K562 (cell line): ENCODE measurements around the gene LBR. TPM values are rescaled to one million over a fixed set of nuclear protein-coding genes. Genes with fewer than 3 reads are reported as not detected.

Source experiments
- ARHGAP35 ChIP-seq: fragments of 450-650 bp; IDR thresholded peaks from 2 replicates; pipeline ENCODE4 v1.6.1; 2018; ENCODE audit not compliant: partially characterized antibody
- CEBPG ChIP-seq, 3 experiments: fragments of 200-800 bp in 1 of 3; sonication (Bioruptor generic) in 1 of 3; sonication (generic) in 1 of 3; formaldehyde crosslinking in 1 of 3; IDR thresholded peaks in 2 of 3; conservative IDR thresholded peaks in 1 of 3; 2 replicates each; pipeline versions ENCODE4 v1.6.1 to v1.8.0; 2016 to 2022; ENCODE audit warnings: missing compliant biosample characterization in 2 of 3, missing genetic modification characterization in 2 of 3, mild to moderate bottlenecking in 1 of 3, missing genetic modification reagents in 1 of 3
- DEAF1 ChIP-seq: fragments of 450-650 bp; formaldehyde crosslinking; IDR thresholded peaks from 2 replicates; pipeline ENCODE4 v1.4.0; 2020; ENCODE audit warnings: mild to moderate bottlenecking, moderate library complexity
- EHMT2 ChIP-seq: fragments of 450-650 bp; IDR thresholded peaks from 2 replicates; pipeline ENCODE4 v1.6.1; 2018; ENCODE audit warnings: antibody characterized with exemption
- IRF9 ChIP-seq: fragments of 450-650 bp; IDR thresholded peaks from 2 replicates; pipeline ENCODE4 v1.6.1; 2016; ENCODE audit warnings: missing biosample characterization, missing genetic modification characterization
- LCOR ChIP-seq: sonication (generic); formaldehyde crosslinking; IDR thresholded peaks from 2 replicates; pipeline ENCODE4 v1.8.0; 2022; ENCODE audit warnings: mild to moderate bottlenecking, missing genetic modification reagents
- NCOR1 ChIP-seq: fragments of 450-650 bp; IDR thresholded peaks from 2 replicates; pipeline ENCODE4 v1.6.1; 2016; ENCODE audit warnings: mild to moderate bottlenecking, moderate library complexity
- ZBTB40 ChIP-seq, 2 experiments: fragments of 450-650 bp in 1 of 2; sonication (generic) in 1 of 2; formaldehyde crosslinking in 1 of 2; IDR thresholded peaks; 2 replicates each; pipeline versions ENCODE4 v1.7.1 to v1.9.0; 2016 to 2022; ENCODE audit warnings: inconsistent platforms in 1 of 2, mild to moderate bottlenecking in 1 of 2, missing genetic modification reagents in 1 of 2
- ZHX1 ChIP-seq: fragments of 150-350 bp; conservative IDR thresholded peaks from 2 replicates; pipeline ENCODE4 v1.6.1; 2014; ENCODE audit warnings: low read length
- ZNF644 ChIP-seq: fragments of 200-800 bp; sonication (Bioruptor generic); IDR thresholded peaks from 2 replicates; pipeline ENCODE4 v1.6.1; 2016; ENCODE audit warnings: low read depth, missing genetic modification characterization, missing compliant biosample characterization
- ZNF707 ChIP-seq: fragments of 250-450 bp; sonication (Bioruptor Pico); conservative IDR thresholded peaks from 2 replicates; pipeline ENCODE4 v1.8.0; 2022; ENCODE audit warnings: inconsistent platforms, mild to moderate bottlenecking, moderate library complexity
- polyA plus RNA-seq, 8 experiments: library from polyadenylated mRNA; depleted of rRNA in 4 of 8; stranded (reverse) in 5 of 8; unstranded in 3 of 8; fragments of >200 nt; fragmentation: Nextera tagmentation in 2 of 8; fragmentation: Illumina TruSeq in 1 of 8; extraction: Ambion mirVana in 2 of 8; extraction: Trizol in 1 of 8; gene quantifications; 2 replicates each; pipeline versions ENCODE4 v1.2.1 to v1.2.3, GENCODE V29; 2011 to 2014; ENCODE audit warnings: inconsistent platforms in 1 of 8, missing spikeins in 1 of 8
- total RNA-seq, 7 experiments: library from RNA; depleted of rRNA in 6 of 7; stranded (reverse); fragments of >200 nt in 6 of 7; fragmentation: Illumina TruSeq in 2 of 7; extraction: Trizol in 2 of 7; gene quantifications; 2 replicates each; pipeline versions ENCODE4 v1.2.1 to v1.2.3, GENCODE V29; 2011 to 2021; ENCODE audit warnings: low replicate concordance in 1 of 7

The LBR gene
- total and polyA plus RNA-seq, 9 of the 15 experiments (the other 6 are each of a cell fraction or from before 2014, with no cell fraction given): 102 to 229 (median 197) TPM

GRCh38 chr1:225428881-225429455 lies 1.1 kb upstream of the LBR start (continued):
- TF ChIP-seq EHMT2 (no peak), ZNF707 (CRISPR knock-in tag) (0 out of 2 replicates have a peak, but pooled peaks have one; percentile 13), CEBPG (CRISPR knock-in tag; IDR thresholded peaks at IDR 0.05) (no peak), CEBPG (tag; conservative IDR thresholded peaks at IDR 0.05 in 1 of 2, IDR thresholded peaks at IDR 0.05 in 1 of 2) (no peak), LCOR (CRISPR knock-in tag) (no peak), ZNF644 (tag) (no peak), IRF9 (no peak), ARHGAP35 (no peak), DEAF1 (CRISPR knock-in tag) (no peak), NCOR1 (peak; percentile 28), ZHX1 (no peak), ZBTB40 (IDR thresholded peaks at IDR 0.05) (peak; percentile 8; the same call in 1 of the 2 replicates), ZBTB40 (CRISPR knock-in tag; IDR thresholded peaks at IDR 0.05) (no peak)
